Caco-2 (cell line): ENCODE data around the gene UTS2R. TPM values are rescaled to one million over a fixed set of nuclear protein-coding genes. Genes with fewer than 3 reads are reported as not detected.

ENCODE experiments used
- BruUV-seq: library from RNA; stranded (reverse); fragments of 400-500 nt; replicated peaks from 2 replicates; lab custom pipeline; 2021; lab: Mats Ljungman, UMichigan
- CTCF ChIA-PET: fragments of 300-600 bp; sonication (Branson Sonifier 250); formaldehyde crosslinking; loops from one replicate; lab custom pipeline; 2022; ENCODE audit warnings: antibody characterized with exemption; lab: Charles Lee
- POLR2A ChIA-PET: fragments of 300-600 bp; sonication (Branson Sonifier 250); formaldehyde crosslinking; loops from one replicate; lab custom pipeline; 2022; ENCODE audit warnings: antibody characterized with exemption; lab: Charles Lee
- DNase-seq, 2 experiments: peaks; one replicate each; pipeline versions ENCODE4 v3.0.0 to v3.0.0-alpha.2; 2020 to 2022
- H3K27me3 ChIP-seq: replicated peaks from 2 replicates; pipeline ENCODE4 v1.6.0; 2011; ENCODE audit warnings: low read length; ENCODE audit not compliant: control insufficient read depth, insufficient read depth
- H3K36me3 ChIP-seq: 2 replicates; pipeline ENCODE4 v1.5.1; 2011; ENCODE audit warnings: low read length; ENCODE audit not compliant: control insufficient read depth, insufficient read depth
- H3K4me1 ChIP-seq: fragments of 250-450 bp; sonication (Bioruptor Pico); 2 replicates; pipeline ENCODE4 v1.5.1; 2020; ENCODE audit warnings: mild to moderate bottlenecking
- H3K4me3 ChIP-seq: 2 replicates; pipeline ENCODE4 v1.5.1; 2011; ENCODE audit warnings: low read depth, mild to moderate bottlenecking, control low read depth, low read length
- H3K9me3 ChIP-seq: fragments of 250-450 bp; sonication (Bioruptor Pico); 2 replicates; pipeline ENCODE4 v1.5.1; 2020; ENCODE audit warnings: mild to moderate bottlenecking, moderate library complexity
- H3K27ac Mint-ChIP-seq: one replicate; pipeline ENCODE4 v1.8.0; 2022; ENCODE audit warnings: mixed read lengths; ENCODE audit not compliant: unreplicated experiment
- H3K27me3 Mint-ChIP-seq: one replicate; pipeline ENCODE4 v1.8.0; 2022; ENCODE audit warnings: mixed read lengths; ENCODE audit not compliant: insufficient read depth, unreplicated experiment
- H3K36me3 Mint-ChIP-seq: one replicate; pipeline ENCODE4 v1.8.0; 2022; ENCODE audit warnings: mild to moderate bottlenecking, mixed read lengths; ENCODE audit not compliant: insufficient read depth, unreplicated experiment
- H3K4me1 Mint-ChIP-seq: one replicate; pipeline ENCODE4 v1.8.0; 2022; ENCODE audit warnings: low read depth, mixed read lengths; ENCODE audit not compliant: unreplicated experiment
- H3K4me3 Mint-ChIP-seq: one replicate; pipeline ENCODE4 v1.8.0; 2022; ENCODE audit warnings: mild to moderate bottlenecking, moderate library complexity, mixed read lengths; ENCODE audit not compliant: unreplicated experiment
- H3K9me3 Mint-ChIP-seq: one replicate; pipeline ENCODE4 v1.8.0; 2022; ENCODE audit warnings: mixed read lengths; ENCODE audit not compliant: unreplicated experiment
- intact Hi-C: fragments of 100-400 bp; cut with micrococcal nuclease; formaldehyde crosslinking; loops from one replicate; pipeline ENCODE4 v1.10.0; 2022; ENCODE audit not compliant: unreplicated experiment
- total RNA-seq: library from RNA; stranded (reverse); gene quantifications from 2 replicates; pipeline ENCODE4 v1.2.3, GENCODE V29; 2022
- TF ChIP-seq, protein P1 (sequence below), 2 experiments: fragments of 200-600 bp in 1 of 2; IDR thresholded peaks; 1 replicate in 1 of 2; 2 replicates in 1 of 2; pipeline versions ENCODE4 v1.5.1 to v1.8.0; 2011 to 2022; ENCODE audit warnings: antibody characterized with exemption in 1 of 2, control low read depth in 1 of 2, inconsistent platforms in 1 of 2, low read depth in 1 of 2, low read length in 1 of 2, mild to moderate bottlenecking in 1 of 2, moderate library complexity in 1 of 2; ENCODE audit not compliant: insufficient read depth in 1 of 2, severe bottlenecking in 1 of 2, unreplicated experiment in 1 of 2

Gene UTS2R
- total RNA-seq, 1 experiment from 2014 or later = 0.66 TPM

DNA sequence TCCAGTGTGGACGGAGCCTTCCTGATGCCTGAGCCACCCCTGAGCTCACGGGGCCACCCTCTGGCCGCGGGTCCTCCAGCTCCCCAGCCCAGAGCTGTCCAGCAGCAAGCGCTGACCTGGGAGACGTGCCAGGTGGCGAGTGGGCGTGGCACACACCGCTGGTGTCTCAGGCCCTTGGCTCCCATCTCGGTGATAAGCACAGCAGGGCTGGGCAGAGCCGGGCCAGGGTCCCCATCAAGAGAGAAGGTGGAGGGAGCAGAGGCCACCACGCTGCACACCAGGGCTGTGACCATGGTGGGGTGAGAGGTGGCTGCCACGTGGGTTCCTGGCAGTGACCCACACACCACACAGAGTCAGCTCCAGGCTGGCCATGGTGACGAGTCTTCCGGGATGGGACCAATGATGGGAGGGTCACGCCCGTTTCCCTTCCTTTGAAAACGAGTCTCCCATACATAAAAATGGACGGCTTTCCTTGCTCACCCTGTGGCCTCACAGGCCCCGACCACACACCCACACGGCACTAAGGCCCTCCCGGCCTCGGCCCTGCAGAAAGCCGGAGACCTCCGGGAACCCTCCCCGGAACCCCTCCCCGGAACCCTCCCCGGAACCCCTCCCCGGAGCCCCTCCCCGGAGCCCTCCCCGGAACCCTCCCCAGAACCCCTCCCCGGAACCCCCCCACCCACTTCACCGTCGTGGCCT lies 16.8 kb downstream of the UTS2R start:
- Histone ChIP-seq H3K27me3 (no peaks in the 10 kb centered on the region), H3K9me3 (no peaks in the 10 kb centered on the region), H3K36me3 (no peaks in the 10 kb centered on the region), H3K4me3 (no peak overlapping the region), H3K4me1 (peaks cover 14% of the 10 kb centered on the region)
- TF ChIP-seq, protein P1, sequence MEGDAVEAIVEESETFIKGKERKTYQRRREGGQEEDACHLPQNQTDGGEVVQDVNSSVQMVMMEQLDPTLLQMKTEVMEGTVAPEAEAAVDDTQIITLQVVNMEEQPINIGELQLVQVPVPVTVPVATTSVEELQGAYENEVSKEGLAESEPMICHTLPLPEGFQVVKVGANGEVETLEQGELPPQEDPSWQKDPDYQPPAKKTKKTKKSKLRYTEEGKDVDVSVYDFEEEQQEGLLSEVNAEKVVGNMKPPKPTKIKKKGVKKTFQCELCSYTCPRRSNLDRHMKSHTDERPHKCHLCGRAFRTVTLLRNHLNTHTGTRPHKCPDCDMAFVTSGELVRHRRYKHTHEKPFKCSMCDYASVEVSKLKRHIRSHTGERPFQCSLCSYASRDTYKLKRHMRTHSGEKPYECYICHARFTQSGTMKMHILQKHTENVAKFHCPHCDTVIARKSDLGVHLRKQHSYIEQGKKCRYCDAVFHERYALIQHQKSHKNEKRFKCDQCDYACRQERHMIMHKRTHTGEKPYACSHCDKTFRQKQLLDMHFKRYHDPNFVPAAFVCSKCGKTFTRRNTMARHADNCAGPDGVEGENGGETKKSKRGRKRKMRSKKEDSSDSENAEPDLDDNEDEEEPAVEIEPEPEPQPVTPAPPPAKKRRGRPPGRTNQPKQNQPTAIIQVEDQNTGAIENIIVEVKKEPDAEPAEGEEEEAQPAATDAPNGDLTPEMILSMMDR (IDR thresholded peaks at IDR 0.05; ENCODE audit: insufficient read depth in 1 of 2, low read depth in 1 of 2, low read length in 1 of 2, severe bottlenecking in 1 of 2, unreplicated experiment in 1 of 2) = peak in 1 of 2 experiments; percentile 23
- CTCF ChIA-PET = no interaction called here
- POLR2A ChIA-PET = no interaction called here
- Mint-ChIP-seq H3K4me1 (no peaks in the 10 kb centered on the region), H3K36me3 (peaks cover 5% of the 10 kb centered on the region), H3K4me3 (no peak overlapping the region), H3K9me3 (no peaks in the 10 kb centered on the region), H3K27ac (no peak overlapping the region), H3K27me3 (no peaks in the 10 kb centered on the region)
- intact Hi-C loops = no loop called here
- no TSS peak for BruUV-seq
- peak in 1 of 2 experiments; percentile 38 for DNase-seq

DNA sequence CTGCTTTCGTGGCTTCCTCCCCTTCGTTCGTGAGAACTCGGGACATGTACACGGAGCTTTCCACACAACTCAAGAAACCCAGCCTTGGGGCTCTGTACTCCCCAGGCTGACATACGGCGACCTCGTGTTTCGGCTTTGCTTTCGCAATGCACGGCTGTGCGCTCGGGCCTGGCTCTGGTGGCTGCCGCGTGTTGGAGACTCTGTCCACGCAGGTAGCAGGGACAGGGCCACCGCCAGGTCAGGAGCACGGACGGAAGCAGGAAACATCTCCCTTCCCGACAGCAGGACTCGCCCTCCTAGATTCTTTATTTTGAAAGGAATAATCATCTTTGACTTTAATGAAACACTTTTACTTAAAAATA lies 17.3 kb downstream of the UTS2R start:
- BruUV-seq = no TSS peak
- intact Hi-C loops = no loop called here
- Mint-ChIP-seq H3K27me3 (no peaks in the 10 kb centered on the region), H3K4me3 (no peak overlapping the region), H3K9me3 (no peaks in the 10 kb centered on the region), H3K36me3 (peaks cover 10% of the 10 kb centered on the region), H3K27ac (no peak overlapping the region), H3K4me1 (no peaks in the 10 kb centered on the region)
- ChIA-PET POLR2A (no interaction called here), CTCF (no interaction called here)
- Histone ChIP-seq H3K9me3 (no peaks in the 10 kb centered on the region), H3K27me3 (no peaks in the 10 kb centered on the region), H3K4me1 (peaks cover 14% of the 10 kb centered on the region), H3K36me3 (no peaks in the 10 kb centered on the region), H3K4me3 (no peak overlapping the region)
- no peak for DNase-seq
- TF ChIP-seq, protein P1 (IDR thresholded peaks at IDR 0.05; ENCODE audit: insufficient read depth in 1 of 2, low read depth in 1 of 2, low read length in 1 of 2, severe bottlenecking in 1 of 2, unreplicated experiment in 1 of 2) = no peak

DNA sequence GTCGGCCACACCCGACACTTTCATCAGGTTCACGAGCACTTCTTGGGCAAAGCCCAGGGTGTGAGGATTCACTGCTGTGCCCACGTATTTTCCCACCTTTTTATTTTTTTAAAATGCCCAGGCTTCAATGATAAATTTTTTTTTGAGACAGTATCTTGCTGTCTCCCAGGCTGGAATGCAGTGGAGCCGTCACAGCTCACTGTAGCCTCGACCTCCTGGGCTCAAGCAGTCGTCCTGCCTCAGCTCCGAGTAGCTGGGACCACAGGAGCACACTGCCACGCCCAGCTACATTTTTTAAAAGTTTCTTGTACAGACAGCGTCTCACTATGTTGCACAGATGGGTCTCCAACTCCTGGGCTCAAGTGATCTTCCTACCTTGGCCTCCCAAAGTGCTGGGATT lies 17.8 kb downstream of the UTS2R start:
- H3K36me3 Mint-ChIP-seq = peaks cover 11% of the 10 kb centered on the region
- TF ChIP-seq, protein P1 (IDR thresholded peaks at IDR 0.05; ENCODE audit: insufficient read depth in 1 of 2, low read depth in 1 of 2, low read length in 1 of 2, severe bottlenecking in 1 of 2, unreplicated experiment in 1 of 2) = no peak
- Histone ChIP-seq H3K27me3 (no peaks in the 10 kb centered on the region), H3K4me1 (peaks cover 14% of the 10 kb centered on the region), H3K9me3 (no peaks in the 10 kb centered on the region), H3K36me3 (no peaks in the 10 kb centered on the region), H3K4me3 (no peak overlapping the region)
- intact Hi-C loops = no loop called here
- POLR2A ChIA-PET = no interaction called here
- no peaks in the 10 kb centered on the region for H3K4me1 Mint-ChIP-seq
- no peak overlapping the region for H3K27ac Mint-ChIP-seq
- no peaks in the 10 kb centered on the region for H3K9me3 Mint-ChIP-seq
- no peak overlapping the region for H3K4me3 Mint-ChIP-seq
- CTCF ChIA-PET = no interaction called here
- no peaks in the 10 kb centered on the region for H3K27me3 Mint-ChIP-seq
- DNase-seq = no peak
- no TSS peak for BruUV-seq
